ENCODE results near the gene SLAMF9.

DNA sequence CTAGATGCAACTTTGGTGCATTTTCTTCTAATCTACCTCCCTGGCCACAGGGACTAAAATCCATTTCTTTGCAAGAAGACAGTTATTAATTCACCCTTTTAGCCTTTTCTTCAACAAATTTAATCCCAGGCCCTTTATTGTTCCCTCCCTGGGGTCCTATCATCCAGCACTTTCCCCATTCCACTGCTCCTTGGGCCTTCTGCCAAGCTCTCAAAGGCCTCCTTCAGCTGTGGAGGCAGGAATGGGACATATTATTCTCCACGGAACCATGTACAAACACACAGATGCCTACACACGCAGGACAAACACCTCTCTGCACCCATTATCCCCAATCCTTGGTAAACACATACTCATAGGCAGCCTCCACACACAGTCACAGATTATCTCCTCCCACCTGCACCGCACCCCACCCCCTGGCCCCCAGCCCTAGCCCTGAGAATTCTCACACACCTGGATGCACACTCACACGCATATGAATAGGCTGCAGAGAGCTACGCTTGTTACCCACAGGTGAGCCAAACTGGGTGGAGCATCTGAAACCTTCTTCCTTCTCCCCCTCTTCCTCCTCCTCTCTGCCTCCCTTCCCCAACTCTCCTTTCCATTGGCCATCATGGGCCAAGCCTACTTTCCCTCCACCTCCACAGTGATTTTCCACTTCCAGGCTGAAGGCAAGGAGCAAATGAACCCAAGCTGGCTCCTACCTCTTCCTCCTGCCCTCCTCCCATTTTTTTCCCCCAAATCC lies 40.4 kb downstream of the SLAMF9 start:
- TF ChIP-seq EP300 (IDR thresholded peaks at IDR 0.05; ENCODE audit: borderline replicate concordance in 1 of 2, low read depth in 2 of 2, low read length in 2 of 2) (no peak), CTCF (IDR thresholded peaks at IDR 0.05; ENCODE audit: control extremely low read depth in 1 of 3, insufficient read depth in 1 of 3, low read depth in 1 of 3, low read length in 3 of 3) (no peak), POLR2A (IDR thresholded peaks at IDR 0.05; ENCODE audit: control extremely low read depth in 1 of 2, low read depth in 2 of 2, low read length in 2 of 2) (no peak), JUN (IDR thresholded peaks at IDR 0.05; ENCODE audit: low read depth, low read length) (no peak), POLR2AphosphoS5 (IDR thresholded peaks at IDR 0.05; ENCODE audit: low read depth, low read length) (no peak)
- TF ChIP-seq, protein P1, sequence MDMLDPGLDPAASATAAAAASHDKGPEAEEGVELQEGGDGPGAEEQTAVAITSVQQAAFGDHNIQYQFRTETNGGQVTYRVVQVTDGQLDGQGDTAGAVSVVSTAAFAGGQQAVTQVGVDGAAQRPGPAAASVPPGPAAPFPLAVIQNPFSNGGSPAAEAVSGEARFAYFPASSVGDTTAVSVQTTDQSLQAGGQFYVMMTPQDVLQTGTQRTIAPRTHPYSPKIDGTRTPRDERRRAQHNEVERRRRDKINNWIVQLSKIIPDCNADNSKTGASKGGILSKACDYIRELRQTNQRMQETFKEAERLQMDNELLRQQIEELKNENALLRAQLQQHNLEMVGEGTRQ (IDR thresholded peaks at IDR 0.05; ENCODE audit: low read length), result no peak

Data from H1 (cell line).